ENCODE data around the gene PIH1D1. TPM values are rescaled to one million over a fixed set of nuclear protein-coding genes. Genes with fewer than 3 reads are reported as not detected.

Gene PIH1D1
- total RNA-seq, 2 donors from 2014 or later = 60.2 to 95.4 TPM

- Histone ChIP-seq H3K27me3 (replicated peaks; ENCODE audit: insufficient read depth) (no peaks in the 10 kb centered on the region), H3K4me1 (ENCODE audit: control insufficient read depth in 1 of 2, low read depth in 2 of 2) (no peaks in the 10 kb centered on the region), H3K27ac (no peak overlapping the region), H3K36me3 (no peaks in the 10 kb centered on the region), H3K9me3 (no peaks in the 10 kb centered on the region), H3K4me3 (no peak overlapping the region)
- DNase-seq (ENCODE audit: low spot score) (no peak), ATAC-seq (ENCODE audit: insufficient number of reproducible peaks, low FRiP score, low read depth) (no peak)
- no peak for TF ChIP-seq CTCF (IDR thresholded peaks at IDR 0.05)
These were observed 42.1 kb downstream of the PIH1D1 start for GRCh38 chr19:49409441-49410029.

GRCh38 chr19:49408816-49409440, 42.7 kb downstream of the PIH1D1 start:
- Histone ChIP-seq H3K27ac (no peak overlapping the region), H3K36me3 (no peaks in the 10 kb centered on the region), H3K27me3 (replicated peaks; ENCODE audit: insufficient read depth) (no peaks in the 10 kb centered on the region), H3K4me1 (ENCODE audit: control insufficient read depth in 1 of 2, low read depth in 2 of 2) (no peaks in the 10 kb centered on the region), H3K4me3 (no peak overlapping the region), H3K9me3 (no peaks in the 10 kb centered on the region)
- DNase-seq (ENCODE audit: low spot score) = no peak
- no peak for ATAC-seq (ENCODE audit: insufficient number of reproducible peaks, low FRiP score, low read depth)
- no peak for TF ChIP-seq CTCF (IDR thresholded peaks at IDR 0.05)

GRCh38 chr19:49407482-49408015, 44.1 kb downstream of the PIH1D1 start:
- Histone ChIP-seq H3K4me1 (ENCODE audit: control insufficient read depth in 1 of 2, low read depth in 2 of 2) (no peaks in the 10 kb centered on the region), H3K4me3 (no peak overlapping the region), H3K27ac (no peak overlapping the region), H3K27me3 (replicated peaks; ENCODE audit: insufficient read depth) (no peaks in the 10 kb centered on the region), H3K9me3 (no peaks in the 10 kb centered on the region), H3K36me3 (no peaks in the 10 kb centered on the region)
- no peak for DNase-seq (ENCODE audit: low spot score)
- no peak for TF ChIP-seq CTCF (IDR thresholded peaks at IDR 0.05)
- no peak for ATAC-seq (ENCODE audit: insufficient number of reproducible peaks, low FRiP score, low read depth)

- no peak for TF ChIP-seq CTCF (IDR thresholded peaks at IDR 0.05)
- Histone ChIP-seq H3K36me3 (no peaks in the 10 kb centered on the region), H3K27me3 (replicated peaks; ENCODE audit: insufficient read depth) (no peaks in the 10 kb centered on the region), H3K4me3 (no peak overlapping the region), H3K27ac (no peak overlapping the region), H3K4me1 (ENCODE audit: control insufficient read depth in 1 of 2, low read depth in 2 of 2) (no peaks in the 10 kb centered on the region), H3K9me3 (no peaks in the 10 kb centered on the region)
- DNase-seq (ENCODE audit: low spot score) (no peak), ATAC-seq (ENCODE audit: insufficient number of reproducible peaks, low FRiP score, low read depth) (no peak)
These were observed 44.5 kb downstream of the PIH1D1 start for GRCh38 chr19:49407079-49407478.

- no peak for ATAC-seq (ENCODE audit: insufficient number of reproducible peaks, low FRiP score, low read depth)
- no peak for DNase-seq (ENCODE audit: low spot score)
These were observed 48.0 kb downstream of the PIH1D1 start for GRCh38 chr19:49403404-49404187.

More at GRCh38 chr19:49403404-49404187, 48.0 kb downstream of the PIH1D1 start:
- Histone ChIP-seq H3K9me3 (no peaks in the 10 kb centered on the region), H3K4me3 (no peak overlapping the region), H3K36me3 (no peaks in the 10 kb centered on the region), H3K27me3 (replicated peaks; ENCODE audit: insufficient read depth) (no peaks in the 10 kb centered on the region), H3K27ac (no peak overlapping the region), H3K4me1 (ENCODE audit: control insufficient read depth in 1 of 2, low read depth in 2 of 2) (no peaks in the 10 kb centered on the region)
- no peak for TF ChIP-seq CTCF (IDR thresholded peaks at IDR 0.05)
